BJ (cell line): Measurements from ENCODE around the gene RFC4. TPM values are rescaled to one million over a fixed set of nuclear protein-coding genes. Genes with fewer than 3 reads are reported as not detected.

ENCODE experiments used
- CTCF ChIA-PET: fragments of 350-600 bp; formaldehyde crosslinking; extraction: SDS; loops from one replicate; lab custom pipeline; 2021; ENCODE audit warnings: antibody characterized with exemption, inconsistent platforms; lab: Yijun Ruan, JAX
- POLR2A ChIA-PET: fragments of 300-600 bp; sonication (Branson Sonifier 250); formaldehyde crosslinking; extraction: SDS; loops from one replicate; lab custom pipeline; 2021; ENCODE audit warnings: antibody characterized with exemption; lab: Charles Lee
- DNase-seq: peaks from one replicate; pipeline ENCODE4 v3.0.0-alpha.2; 2011; ENCODE audit warnings: low read depth
- H3K27me3 ChIP-seq: 2 replicates; pipeline ENCODE4 v1.6.0; 2011; ENCODE audit warnings: low read length; ENCODE audit not compliant: control insufficient read depth, insufficient read depth
- H3K36me3 ChIP-seq: 2 replicates; pipeline ENCODE4 v1.5.1; 2011; ENCODE audit warnings: low read length; ENCODE audit not compliant: control insufficient read depth, insufficient read depth
- H3K4me3 ChIP-seq: 2 replicates; pipeline ENCODE4 v1.5.1; 2011; ENCODE audit warnings: low read depth, mild to moderate bottlenecking, control low read depth, low read length
- CTCF ChIP-seq: IDR thresholded peaks from 2 replicates; pipeline ENCODE4 v1.5.1; 2011; ENCODE audit warnings: low read depth, mild to moderate bottlenecking, control low read depth, inconsistent platforms, low read length, moderate library complexity; ENCODE audit not compliant: insufficient read depth
- polyA plus RNA-seq: library from polyadenylated mRNA; depleted of rRNA; stranded (reverse); fragments of >200 nt; gene quantifications from 2 replicates; pipeline ENCODE4 v1.2.3, GENCODE V29; 2011; rRNA removed
- small RNA-seq: library from RNA; depleted of rRNA; stranded (forward); fragments of <200 nt; gene quantifications from one replicate; pipeline ENCODE3, GENCODE V24; 2012; ENCODE audit warnings: low replicate concordance, low read depth; ENCODE audit not compliant: insufficient read length

Gene RFC4
- polyA plus RNA-seq, 1 experiment = 6.9 TPM

- Histone ChIP-seq H3K36me3 (no peaks in the 10 kb centered on the region), H3K4me3 (no peak overlapping the region), H3K27me3 (no peaks in the 10 kb centered on the region)
- ChIA-PET POLR2A (no interaction called here), CTCF (no interaction called here)
- no peak for TF ChIP-seq CTCF
- no peak for DNase-seq
These were observed 54.8 kb downstream of the RFC4 start for GRCh38 chr3:186751480-186751879.

- CTCF ChIA-PET = no interaction called here
- POLR2A ChIA-PET = no interaction called here
- Histone ChIP-seq H3K4me3 (no peak overlapping the region), H3K36me3 (no peaks in the 10 kb centered on the region), H3K27me3 (no peaks in the 10 kb centered on the region)
- no peak for DNase-seq
- no peak for TF ChIP-seq CTCF
These were observed 56.0 kb downstream of the RFC4 start for GRCh38 chr3:186750316-186750715.

GRCh38 chr3:186746008-186746407, 60.3 kb downstream of the RFC4 start:
- POLR2A ChIA-PET = no interaction called here
- no peak overlapping the region for H3K4me3 ChIP-seq
- no peak for TF ChIP-seq CTCF
- no peaks in the 10 kb centered on the region for H3K36me3 ChIP-seq
- peak; percentile 46 for DNase-seq
- H3K27me3 ChIP-seq = no peaks in the 10 kb centered on the region
- CTCF ChIA-PET = no interaction called here

GRCh38 chr3:186743666-186744065, 62.6 kb downstream of the RFC4 start:
- Histone ChIP-seq H3K27me3 (no peaks in the 10 kb centered on the region), H3K36me3 (no peaks in the 10 kb centered on the region), H3K4me3 (no peak overlapping the region)
- CTCF ChIA-PET = no interaction called here
- POLR2A ChIA-PET = no interaction called here
- no peak for DNase-seq
- no peak for TF ChIP-seq CTCF

- CTCF ChIA-PET = interaction anchor here (0.6 kb wide), 1 partner anchor 8 kb away, joined by 3 read pairs; no protein-coding TSS in a partner anchor
- POLR2A ChIA-PET = no interaction called here
These were observed 63.5 kb downstream of the RFC4 start for GRCh38 chr3:186742618-186743380.

More at GRCh38 chr3:186742618-186743380, 63.5 kb downstream of the RFC4 start:
- Histone ChIP-seq H3K36me3 (no peaks in the 10 kb centered on the region), H3K4me3 (no peak overlapping the region), H3K27me3 (no peaks in the 10 kb centered on the region)
- DNase-seq = no peak
- TF ChIP-seq CTCF = no peak

Small RNA genes within 50 kb of the gene (small RNA-seq; reads per million reads assigned to genes)
- not detected for gene RF00092
- gene RNU6-1105P = not detected
- not detected for gene SNORA4
- not detected for gene SNORA63
- not detected for gene SNORA81
- not detected for gene SNORD2

Other genes starting within 250 kb of the RFC4 start
- 8.3 and 13.2 TPM in 2 replicates for gene TBCCD1, start 239.1 kb downstream of the RFC4 start, polyA plus RNA-seq
- gene DNAJB11, start 235.8 kb downstream of the RFC4 start, polyA plus RNA-seq = 26.2 and 47.7 TPM in 2 replicates
- not detected in 2 replicates for gene AHSG, start 193.4 kb downstream of the RFC4 start, polyA plus RNA-seq
- not detected in 2 replicates for gene FETUB, start 166.1 kb downstream of the RFC4 start, polyA plus RNA-seq
- gene HRG, start 140.5 kb downstream of the RFC4 start, polyA plus RNA-seq = not detected in 2 replicates
- gene KNG1, start 89.1 kb downstream of the RFC4 start, polyA plus RNA-seq = not detected in 2 replicates
- 210 and 511 TPM in 2 replicates for gene EIF4A2, start 22.9 kb downstream of the RFC4 start, polyA plus RNA-seq
- gene ADIPOQ, start 36.2 kb upstream of the RFC4 start, polyA plus RNA-seq = not detected in 2 replicates
- gene ST6GAL1, start 124.0 kb upstream of the RFC4 start, polyA plus RNA-seq = 1.5 and 1.9 TPM in 2 replicates